K562 (cell line): Measurements from ENCODE around the gene PIGH. TPM values are rescaled to one million over a fixed set of nuclear protein-coding genes. Genes with fewer than 3 reads are reported as not detected.

ENCODE experiments used
- ATAC-seq: fragments of 200-7000 bp; cut with Tn5 transposase; 3 replicates; pipeline ENCODE4 v1.9.1; 2020; ENCODE audit warnings: moderate library complexity
- BruUV-seq: library from RNA; stranded (reverse); fragments of 400-500 nt; replicated peaks from 2 replicates; lab custom pipeline; 2021; lab: Mats Ljungman, UMichigan
- CTCF ChIA-PET: fragments of 300-600 bp; formaldehyde crosslinking; extraction: SDS; loops from one replicate; lab custom pipeline; 2021; ENCODE audit warnings: low intra/inter-chr PET ratio; lab: Yijun Ruan, JAX
- POLR2A ChIA-PET: fragments of 300-600, 350-650 bp; sonication (Branson Sonifier 250); formaldehyde crosslinking; extraction: SDS; loops from one replicate; lab custom pipeline; 2021; ENCODE audit warnings: antibody characterized with exemption, inconsistent platforms; lab: Yijun Ruan, JAX
- DNase-seq, 4 experiments: peaks; one replicate each; pipeline versions ENCODE4 v3.0.0 to v3.0.0-alpha.2; 2011 to 2018; ENCODE audit warnings: low spot score in 3 of 4, mixed read lengths in 3 of 4; ENCODE audit errors: extremely low read depth in 1 of 4
- FAIRE-seq: peaks from 2 replicates; lab custom pipeline; 2011; peaks lifted over from hg19 to GRCh38; lab: Jason Lieb, UNC
- H2AFZ ChIP-seq: 2 replicates; pipeline ENCODE4 v1.6.0; 2011; ENCODE audit warnings: low read depth, low read length, control low read depth, inconsistent platforms
- H3K27ac ChIP-seq: fragments of 200-600 bp; 3 replicates; pipeline ENCODE4 v1.8.0; 2011; ENCODE audit warnings: low read depth, mild to moderate bottlenecking, control low read depth, inconsistent platforms, low read length, moderate library complexity, mixed read lengths; ENCODE audit errors: extremely low read depth
- H3K27me3 ChIP-seq, 2 experiments: fragments of 300-600 bp in 1 of 2; 2 replicates in 1 of 2; 3 replicates in 1 of 2; pipeline versions ENCODE4 v1.6.0 to v1.8.0; 2011; ENCODE audit warnings: inconsistent platforms in 2 of 2, low read length in 2 of 2, mild to moderate bottlenecking in 1 of 2, mixed read lengths in 1 of 2, moderate library complexity in 1 of 2; ENCODE audit not compliant: control insufficient read depth in 2 of 2, insufficient read depth in 2 of 2
- H3K36me3 ChIP-seq: fragments of 300-600 bp; 3 replicates; pipeline ENCODE4 v1.8.0; 2011; ENCODE audit warnings: mild to moderate bottlenecking, low read length, inconsistent platforms; ENCODE audit not compliant: control insufficient read depth, insufficient read depth
- H3K4me1 ChIP-seq, 2 experiments: fragments of 200-600 bp in 1 of 2; replicated peaks in 1 of 2; 2 replicates in 1 of 2; 3 replicates in 1 of 2; pipeline versions ENCODE4 v1.5.1 to v1.8.0; 2011; ENCODE audit warnings: inconsistent platforms in 2 of 2, low read length in 2 of 2, mild to moderate bottlenecking in 1 of 2, mixed read lengths in 1 of 2, moderate library complexity in 1 of 2; ENCODE audit not compliant: control insufficient read depth in 2 of 2, insufficient read depth in 2 of 2
- H3K4me2 ChIP-seq: 2 replicates; pipeline ENCODE4 v1.6.1; 2011; ENCODE audit warnings: low read length, control low read depth, inconsistent platforms, mixed read lengths; ENCODE audit not compliant: insufficient read depth
- H3K4me3 ChIP-seq: fragments of 200-600 bp; sonication (generic), shearing (Covaris generic); 2 replicates; pipeline ENCODE4 v1.5.1; 2016; ENCODE audit warnings: control low read depth, inconsistent platforms
- H3K79me2 ChIP-seq: fragments of 200-600 bp; 3 replicates; pipeline ENCODE4 v1.8.0; 2011; ENCODE audit warnings: low read length, inconsistent platforms; ENCODE audit not compliant: control insufficient read depth, insufficient read depth
- H3K9ac ChIP-seq, 2 experiments: 2 replicates each; pipeline versions ENCODE4 v1.6.0 to v1.6.1; 2011; ENCODE audit warnings: low read depth in 2 of 2, low read length in 2 of 2, control low read depth in 1 of 2, inconsistent platforms in 1 of 2, mild to moderate bottlenecking in 1 of 2, mixed read lengths in 1 of 2; ENCODE audit not compliant: insufficient read depth in 1 of 2
- H3K9me1 ChIP-seq: one replicate; pipeline ENCODE4 v1.6.0; 2011; ENCODE audit warnings: inconsistent platforms, mild to moderate bottlenecking, low read length, moderate library complexity; ENCODE audit not compliant: control insufficient read depth, insufficient read depth
- H3K9me3 ChIP-seq: replicated peaks from 2 replicates; pipeline ENCODE4 v1.5.1; 2011; ENCODE audit warnings: low read depth, low read length, inconsistent platforms; ENCODE audit not compliant: control insufficient read depth, insufficient read depth
- H4K20me1 ChIP-seq: replicated peaks from 2 replicates; pipeline ENCODE4 v1.6.1; 2011; ENCODE audit warnings: low read length, inconsistent platforms, mixed read lengths; ENCODE audit not compliant: control insufficient read depth, insufficient read depth
- ASH1L ChIP-seq: fragments of 450-650 bp; IDR thresholded peaks from 2 replicates; pipeline ENCODE4 v1.6.1; 2018; ENCODE audit warnings: borderline replicate concordance, mild to moderate bottlenecking, low read depth; ENCODE audit not compliant: partially characterized antibody
- DMBX1 ChIP-seq: fragments of 250-450 bp; sonication (Bioruptor Pico); IDR thresholded peaks from 2 replicates; pipeline ENCODE4 v1.8.0; 2022; ENCODE audit warnings: inconsistent platforms, mild to moderate bottlenecking, moderate library complexity, borderline replicate concordance
- MCM3 ChIP-seq: fragments of 450-650 bp; IDR thresholded peaks from 2 replicates; pipeline ENCODE4 v1.6.1; 2016
- PTRF ChIP-seq: fragments of 450-650 bp; IDR thresholded peaks from 2 replicates; pipeline ENCODE4 v1.6.1; 2016; ENCODE audit warnings: mild to moderate bottlenecking, missing genetic modification characterization, missing compliant biosample characterization
- SAFB2 ChIP-seq: fragments of 200-400 bp; formaldehyde crosslinking; IDR thresholded peaks from 2 replicates; pipeline ENCODE4 v1.6.1; 2018; ENCODE audit warnings: borderline replicate concordance, low read length, low read depth, moderate library complexity; ENCODE audit not compliant: severe bottlenecking
- TCF3 ChIP-seq: sonication (generic); formaldehyde crosslinking; IDR thresholded peaks from 2 replicates; pipeline ENCODE4 v1.4.0; 2020; ENCODE audit warnings: mild to moderate bottlenecking, missing genetic modification reagents
- TOE1 ChIP-seq, 2 experiments: fragments of 450-650 bp in 1 of 2; sonication (generic) in 1 of 2; formaldehyde crosslinking in 1 of 2; IDR thresholded peaks; 2 replicates each; pipeline versions ENCODE4 v1.7.1 to v1.8.0; 2016 to 2022; ENCODE audit warnings: borderline replicate concordance in 2 of 2, mild to moderate bottlenecking in 2 of 2, antibody characterized with exemption in 1 of 2, inconsistent platforms in 1 of 2, low read depth in 1 of 2, missing genetic modification reagents in 1 of 2, moderate library complexity in 1 of 2
- ZNF408 ChIP-seq: fragments of 250-450 bp; sonication (Bioruptor Pico); IDR thresholded peaks from 2 replicates; pipeline ENCODE4 v1.4.0; 2020; ENCODE audit warnings: low read depth, mild to moderate bottlenecking, moderate library complexity
- ZNF551 ChIP-seq: fragments of 250-450 bp; sonication (Bioruptor Pico); IDR thresholded peaks from 2 replicates; pipeline ENCODE4 v1.5.0; 2021; ENCODE audit warnings: mild to moderate bottlenecking, moderate library complexity
- WGBS: fragments of 100-300 bp; shearing (Covaris generic); methylation state at CpG from one replicate; pipeline ENCODE4 v1.1.6; 2016; ENCODE audit warnings: low coverage, mixed read lengths; ENCODE audit not compliant: insufficient coverage; ENCODE audit errors: missing lambda C conversion rate; 5-methylcytosine and 5-hydroxymethylcytosine counted together
- in situ Hi-C: fragments of 300-500 bp; cut with MboI; formaldehyde crosslinking; loops from 4 replicates; pipeline ENCODE4 v1.15.0; 2018; ENCODE audit warnings: inconsistent platforms, mixed read lengths
- intact Hi-C: fragments of 100-400 bp; cut with micrococcal nuclease; formaldehyde crosslinking; loops from 2 replicates; pipeline ENCODE4 v1.14.2; 2022
- polyA plus RNA-seq, 8 experiments: library from polyadenylated mRNA; depleted of rRNA in 4 of 8; stranded (reverse) in 5 of 8; unstranded in 3 of 8; fragments of >200 nt; fragmentation: Nextera tagmentation in 2 of 8; fragmentation: Illumina TruSeq in 1 of 8; extraction: Ambion mirVana in 2 of 8; extraction: Trizol in 1 of 8; gene quantifications; 2 replicates each; pipeline versions ENCODE4 v1.2.1 to v1.2.3, GENCODE V29; 2011 to 2014; ENCODE audit warnings: inconsistent platforms in 1 of 8, missing spikeins in 1 of 8
- total RNA-seq, 7 experiments: library from RNA; depleted of rRNA in 6 of 7; stranded (reverse); fragments of >200 nt in 6 of 7; fragmentation: Illumina TruSeq in 2 of 7; extraction: Trizol in 2 of 7; gene quantifications; 2 replicates each; pipeline versions ENCODE4 v1.2.1 to v1.2.3, GENCODE V29; 2011 to 2021; ENCODE audit warnings: low replicate concordance in 1 of 7
- TF ChIP-seq, protein P1 (sequence below): fragments of 450-650 bp; IDR thresholded peaks from 2 replicates; pipeline ENCODE4 v1.7.0; 2016; ENCODE audit warnings: borderline replicate concordance
- TF ChIP-seq, protein P2 (sequence below): fragments of 250-450 bp; sonication (Bioruptor Pico); IDR thresholded peaks from 2 replicates; pipeline ENCODE4 v1.4.0; 2020; ENCODE audit warnings: mild to moderate bottlenecking
- TF ChIP-seq, protein P3 (sequence below), 2 experiments: IDR thresholded peaks; 2 replicates each; pipeline ENCODE4 v1.6.1; 2012; ENCODE audit warnings: improper control_type of control experiment in 2 of 2, low read depth in 2 of 2, low read length in 2 of 2, borderline replicate concordance in 1 of 2

PIGH gene
- total and polyA plus RNA-seq, 9 of the 15 experiments (the other 6 are each of a cell fraction or from before 2014, with no cell fraction given) = 21.1 to 53.4 (median 24.7) TPM

DNA sequence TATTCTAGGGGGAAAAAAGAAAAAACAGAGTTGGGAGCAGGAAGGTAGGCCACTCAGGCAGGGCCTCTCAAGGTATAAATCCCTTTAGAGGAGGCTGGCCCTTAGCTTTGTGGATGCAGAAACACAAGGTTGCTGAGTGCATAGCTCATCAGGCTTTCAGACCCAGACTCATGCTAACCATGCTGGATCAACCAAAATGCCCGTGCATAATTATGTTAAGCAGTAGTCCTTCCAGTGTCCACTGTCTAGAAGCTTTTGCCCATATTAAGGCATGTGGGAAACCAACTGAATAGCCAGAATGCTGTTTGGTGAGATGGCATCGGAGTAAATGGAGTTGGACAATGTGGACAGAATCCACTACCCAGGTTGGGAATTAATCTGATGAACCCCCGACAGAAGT lies 38.6 kb upstream of the PIGH start (continued):
- no peak for TF ChIP-seq ZNF408 (CRISPR knock-in tag)
- no peak for TF ChIP-seq SAFB2
- no peak for TF ChIP-seq ASH1L
- TF ChIP-seq TOE1 (IDR thresholded peaks at IDR 0.05; ENCODE audit: borderline replicate concordance) = no peak
- no peak for TF ChIP-seq TOE1 (CRISPR knock-in tag; IDR thresholded peaks at IDR 0.05; ENCODE audit: borderline replicate concordance, low read depth)
- no peak for TF ChIP-seq ZNF551 (CRISPR knock-in tag)
- TF ChIP-seq MCM3 = no peak
- TF ChIP-seq PTRF (tag) = no peak
- TF ChIP-seq, all 486 proteins: peak for 0

DNA sequence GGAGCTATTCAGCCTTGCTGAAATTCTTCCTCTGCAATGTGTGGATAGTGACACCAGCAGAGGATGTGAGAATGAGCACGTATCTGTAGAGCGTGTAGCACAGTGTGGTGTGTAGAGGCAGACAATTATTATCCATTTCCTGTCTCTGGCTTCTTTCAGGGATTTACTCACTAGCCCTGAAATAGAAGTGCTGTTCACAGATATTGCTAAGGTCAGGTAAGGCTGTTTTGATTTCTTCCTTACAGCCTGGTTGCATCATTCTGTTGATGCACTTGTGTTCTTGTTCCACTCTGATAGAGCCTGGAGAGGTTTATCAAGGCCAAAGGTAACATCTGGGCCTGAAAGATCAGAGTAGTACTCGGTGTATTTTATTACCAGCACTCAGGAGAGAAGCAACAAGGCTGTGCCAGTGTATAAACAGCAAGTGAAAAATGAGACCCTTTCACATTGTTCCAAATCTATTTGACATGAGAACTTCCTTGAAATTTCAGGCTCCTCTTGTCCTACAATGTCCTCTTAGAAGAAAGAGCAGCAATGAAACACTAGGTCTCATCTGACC lies 36.4 kb upstream of the PIGH start:
- BruUV-seq = no TSS peak
- peak overlapping the region; percentile 81; the same call in 2 of the 3 replicates for H3K27ac ChIP-seq
- CTCF ChIA-PET = no interaction called here
- H4K20me1 ChIP-seq = no peaks in the 10 kb centered on the region
- H3K4me2 ChIP-seq = peak overlapping the region; percentile 50
- peaks cover 3% of the 10 kb centered on the region; the same call in 1 of the 3 replicates for H3K36me3 ChIP-seq
- 0 out of 2 replicates have a peak overlapping the region, but pooled peaks have one; percentile 21 for H2AFZ ChIP-seq
- FAIRE-seq = peak; percentile 86
- no peaks in the 10 kb centered on the region for H3K79me2 ChIP-seq
- no peak overlapping the region for H3K4me3 ChIP-seq
- H3K4me1 ChIP-seq = peaks cover 0 to 34% of the 10 kb centered on the region in 2 experiments; a peak in 3 of 5 replicates
- no peaks in the 10 kb centered on the region for H3K27me3 ChIP-seq
- no peaks in the 10 kb centered on the region for H3K9me3 ChIP-seq
- WGBS = 7% methylated on average over 3 of the region's 3 CpGs
- H3K9ac ChIP-seq = peak overlapping the region in 1 of 2 experiments; percentile 61; a peak in 1 of 4 replicates
- intact Hi-C loops = loop anchor here (1.0 to 2.0 kb wide), 2 partner anchors 14 to 31 kb away; no protein-coding TSS in a partner anchor
- in situ Hi-C loops = no loop called here
- no peaks in the 10 kb centered on the region for H3K9me1 ChIP-seq
- DNase-seq = peak; percentile 41 to 79 (median 60)
- POLR2A ChIA-PET = interaction anchor here (1.2 to 1.4 kb wide), 3 partner anchors 16 to 37 kb away, joined by 3 to 4 read pairs (median 3); partner anchors contain the start of gene PIGH
- ATAC-seq = peak; percentile 97
- TF ChIP-seq DMBX1 (CRISPR knock-in tag) (peak; percentile 94), TCF3 (CRISPR knock-in tag) (peak; percentile 99)
- TF ChIP-seq, protein P1, sequence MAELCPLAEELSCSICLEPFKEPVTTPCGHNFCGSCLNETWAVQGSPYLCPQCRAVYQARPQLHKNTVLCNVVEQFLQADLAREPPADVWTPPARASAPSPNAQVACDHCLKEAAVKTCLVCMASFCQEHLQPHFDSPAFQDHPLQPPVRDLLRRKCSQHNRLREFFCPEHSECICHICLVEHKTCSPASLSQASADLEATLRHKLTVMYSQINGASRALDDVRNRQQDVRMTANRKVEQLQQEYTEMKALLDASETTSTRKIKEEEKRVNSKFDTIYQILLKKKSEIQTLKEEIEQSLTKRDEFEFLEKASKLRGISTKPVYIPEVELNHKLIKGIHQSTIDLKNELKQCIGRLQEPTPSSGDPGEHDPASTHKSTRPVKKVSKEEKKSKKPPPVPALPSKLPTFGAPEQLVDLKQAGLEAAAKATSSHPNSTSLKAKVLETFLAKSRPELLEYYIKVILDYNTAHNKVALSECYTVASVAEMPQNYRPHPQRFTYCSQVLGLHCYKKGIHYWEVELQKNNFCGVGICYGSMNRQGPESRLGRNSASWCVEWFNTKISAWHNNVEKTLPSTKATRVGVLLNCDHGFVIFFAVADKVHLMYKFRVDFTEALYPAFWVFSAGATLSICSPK = no peak
- TF ChIP-seq, protein P2, sequence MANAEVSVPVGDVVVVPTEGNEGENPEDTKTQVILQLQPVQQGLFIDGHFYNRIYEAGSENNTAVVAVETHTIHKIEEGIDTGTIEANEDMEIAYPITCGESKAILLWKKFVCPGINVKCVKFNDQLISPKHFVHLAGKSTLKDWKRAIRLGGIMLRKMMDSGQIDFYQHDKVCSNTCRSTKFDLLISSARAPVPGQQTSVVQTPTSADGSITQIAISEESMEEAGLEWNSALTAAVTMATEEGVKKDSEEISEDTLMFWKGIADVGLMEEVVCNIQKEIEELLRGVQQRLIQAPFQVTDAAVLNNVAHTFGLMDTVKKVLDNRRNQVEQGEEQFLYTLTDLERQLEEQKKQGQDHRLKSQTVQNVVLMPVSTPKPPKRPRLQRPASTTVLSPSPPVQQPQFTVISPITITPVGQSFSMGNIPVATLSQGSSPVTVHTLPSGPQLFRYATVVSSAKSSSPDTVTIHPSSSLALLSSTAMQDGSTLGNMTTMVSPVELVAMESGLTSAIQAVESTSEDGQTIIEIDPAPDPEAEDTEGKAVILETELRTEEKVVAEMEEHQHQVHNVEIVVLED (CRISPR knock-in tag) = 0 out of 2 replicates have a peak, but pooled peaks have one; percentile 32
- TF ChIP-seq, protein P3, sequence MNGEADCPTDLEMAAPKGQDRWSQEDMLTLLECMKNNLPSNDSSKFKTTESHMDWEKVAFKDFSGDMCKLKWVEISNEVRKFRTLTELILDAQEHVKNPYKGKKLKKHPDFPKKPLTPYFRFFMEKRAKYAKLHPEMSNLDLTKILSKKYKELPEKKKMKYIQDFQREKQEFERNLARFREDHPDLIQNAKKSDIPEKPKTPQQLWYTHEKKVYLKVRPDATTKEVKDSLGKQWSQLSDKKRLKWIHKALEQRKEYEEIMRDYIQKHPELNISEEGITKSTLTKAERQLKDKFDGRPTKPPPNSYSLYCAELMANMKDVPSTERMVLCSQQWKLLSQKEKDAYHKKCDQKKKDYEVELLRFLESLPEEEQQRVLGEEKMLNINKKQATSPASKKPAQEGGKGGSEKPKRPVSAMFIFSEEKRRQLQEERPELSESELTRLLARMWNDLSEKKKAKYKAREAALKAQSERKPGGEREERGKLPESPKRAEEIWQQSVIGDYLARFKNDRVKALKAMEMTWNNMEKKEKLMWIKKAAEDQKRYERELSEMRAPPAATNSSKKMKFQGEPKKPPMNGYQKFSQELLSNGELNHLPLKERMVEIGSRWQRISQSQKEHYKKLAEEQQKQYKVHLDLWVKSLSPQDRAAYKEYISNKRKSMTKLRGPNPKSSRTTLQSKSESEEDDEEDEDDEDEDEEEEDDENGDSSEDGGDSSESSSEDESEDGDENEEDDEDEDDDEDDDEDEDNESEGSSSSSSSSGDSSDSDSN (IDR thresholded peaks at IDR 0.05; ENCODE audit: borderline replicate concordance in 1 of 2, low read depth in 2 of 2, low read length in 2 of 2) = peak; percentile 50; a peak in 1 of 4 replicates
